GM18502 (cell line): ENCODE measurements around the gene SOX8.

ENCODE experiments used
- ATAC-seq: cut with Tn5 transposase; IDR thresholded peaks from one replicate; pipeline ENCODE4 v1.9.1; 2021; ENCODE audit warnings: mild to moderate bottlenecking; ENCODE audit not compliant: unreplicated experiment, poor library complexity

The SOX8 gene

DNA sequence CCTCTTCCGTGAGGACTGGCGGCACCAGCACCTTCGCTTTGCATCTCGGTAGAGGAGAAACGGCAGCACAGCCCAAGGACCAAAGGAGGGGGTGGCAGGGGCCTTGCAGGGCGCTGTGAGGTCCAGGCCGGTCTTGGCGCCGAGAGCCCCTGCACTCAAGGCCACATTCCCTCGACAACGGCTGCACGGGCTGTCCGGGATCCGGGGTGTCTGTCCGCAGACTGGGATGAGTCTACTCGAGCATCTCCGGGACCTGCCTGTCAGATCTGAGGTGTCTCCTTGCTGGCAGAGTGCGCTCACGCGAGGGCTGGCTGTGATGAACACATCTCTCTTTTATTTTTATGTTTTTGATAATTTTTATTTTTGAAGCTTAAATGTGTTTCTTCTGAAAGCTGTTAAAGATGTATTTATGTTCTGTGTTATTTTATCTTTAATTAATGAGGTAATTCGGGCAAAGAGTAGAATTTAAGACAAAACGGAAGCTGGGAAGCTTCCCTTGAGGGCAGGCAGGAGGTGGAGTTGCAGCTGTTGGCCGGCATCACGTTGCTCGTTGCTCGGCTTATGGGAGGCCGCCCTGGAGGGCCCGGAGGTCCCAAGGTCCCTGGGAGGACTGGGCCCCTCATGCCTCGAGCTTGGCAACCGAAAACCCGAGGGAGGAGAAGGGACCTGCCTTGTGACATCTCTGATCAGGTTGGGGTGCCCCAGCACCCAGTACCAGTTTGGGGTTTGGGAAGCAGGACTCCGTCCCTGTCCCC is 4.3 kb downstream of the SOX8 start:
- ATAC-seq = no peak

DNA sequence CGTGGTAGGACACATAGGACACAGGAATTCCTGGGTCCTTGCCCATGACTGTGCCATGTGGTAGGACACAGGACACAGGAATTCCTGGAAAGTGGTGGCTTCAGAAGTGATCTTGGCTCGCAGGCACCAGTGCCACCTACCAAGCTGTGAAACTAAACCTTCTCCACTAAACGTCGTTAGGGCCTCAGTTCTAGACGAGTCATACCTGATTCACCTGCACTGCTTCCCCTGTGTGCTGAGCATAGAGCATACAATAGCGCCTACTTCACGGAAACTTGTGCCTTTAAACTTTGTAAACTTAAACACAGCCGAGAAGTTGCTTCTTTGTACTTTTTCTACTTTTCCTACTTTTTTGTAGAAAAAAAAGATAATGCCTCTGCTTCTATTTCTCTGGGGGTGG is 4.8 kb downstream of the SOX8 start:
- ATAC-seq = no peak

DNA sequence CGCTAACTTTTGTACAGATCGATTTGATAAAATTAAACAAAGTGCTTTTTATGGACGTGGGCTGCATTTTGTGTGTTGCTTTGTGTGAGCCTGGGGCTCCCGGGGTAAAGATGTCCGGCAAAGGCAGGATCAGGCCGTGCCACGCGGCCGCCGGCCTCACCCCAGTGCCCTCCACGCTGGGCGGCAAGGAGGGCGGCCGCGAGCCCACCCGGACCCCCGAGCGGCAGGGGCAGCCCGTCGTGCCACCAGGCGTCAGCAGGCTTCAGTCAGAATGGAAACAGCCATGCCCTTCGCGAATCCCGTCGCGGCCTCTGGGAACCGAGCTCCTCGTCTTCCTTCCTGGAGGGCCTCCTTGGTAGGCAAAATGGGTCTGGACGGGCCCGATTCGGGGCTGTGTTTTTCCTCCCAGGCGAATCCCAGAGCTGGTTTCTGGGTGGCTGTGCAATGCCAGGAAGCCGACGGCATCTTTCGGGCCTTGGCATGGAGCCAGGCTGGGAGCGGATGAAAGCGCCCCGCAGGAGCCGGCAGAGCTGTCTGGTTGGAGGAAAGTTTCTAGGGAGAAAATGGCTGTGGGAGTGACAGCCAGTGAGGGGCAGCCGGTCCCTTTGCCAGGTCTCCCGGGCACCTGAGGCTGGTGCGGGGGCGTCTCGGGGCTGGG is 5.5 kb downstream of the SOX8 start:
- ATAC-seq = no peak

DNA sequence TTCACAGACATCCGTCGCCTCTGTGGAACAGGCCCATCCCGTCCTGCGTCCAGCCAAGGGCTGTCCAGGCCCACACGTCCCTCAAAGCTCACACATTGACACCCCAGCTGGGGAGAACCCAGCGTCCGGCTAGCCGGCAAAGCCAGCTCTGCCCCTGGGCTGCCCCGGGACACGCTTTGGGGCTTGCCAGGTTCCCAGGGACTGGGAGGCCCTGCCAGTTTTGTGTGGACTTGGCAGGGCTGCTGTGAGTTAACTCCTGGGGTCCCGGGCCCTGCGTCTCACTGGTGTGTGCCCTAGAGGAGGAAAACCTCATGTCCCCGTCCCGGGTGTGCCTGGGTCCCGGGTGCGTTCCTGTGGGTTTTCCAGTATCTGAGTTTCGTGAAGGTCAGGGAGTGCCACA is 6.3 kb downstream of the SOX8 start:
- ATAC-seq = no peak

DNA sequence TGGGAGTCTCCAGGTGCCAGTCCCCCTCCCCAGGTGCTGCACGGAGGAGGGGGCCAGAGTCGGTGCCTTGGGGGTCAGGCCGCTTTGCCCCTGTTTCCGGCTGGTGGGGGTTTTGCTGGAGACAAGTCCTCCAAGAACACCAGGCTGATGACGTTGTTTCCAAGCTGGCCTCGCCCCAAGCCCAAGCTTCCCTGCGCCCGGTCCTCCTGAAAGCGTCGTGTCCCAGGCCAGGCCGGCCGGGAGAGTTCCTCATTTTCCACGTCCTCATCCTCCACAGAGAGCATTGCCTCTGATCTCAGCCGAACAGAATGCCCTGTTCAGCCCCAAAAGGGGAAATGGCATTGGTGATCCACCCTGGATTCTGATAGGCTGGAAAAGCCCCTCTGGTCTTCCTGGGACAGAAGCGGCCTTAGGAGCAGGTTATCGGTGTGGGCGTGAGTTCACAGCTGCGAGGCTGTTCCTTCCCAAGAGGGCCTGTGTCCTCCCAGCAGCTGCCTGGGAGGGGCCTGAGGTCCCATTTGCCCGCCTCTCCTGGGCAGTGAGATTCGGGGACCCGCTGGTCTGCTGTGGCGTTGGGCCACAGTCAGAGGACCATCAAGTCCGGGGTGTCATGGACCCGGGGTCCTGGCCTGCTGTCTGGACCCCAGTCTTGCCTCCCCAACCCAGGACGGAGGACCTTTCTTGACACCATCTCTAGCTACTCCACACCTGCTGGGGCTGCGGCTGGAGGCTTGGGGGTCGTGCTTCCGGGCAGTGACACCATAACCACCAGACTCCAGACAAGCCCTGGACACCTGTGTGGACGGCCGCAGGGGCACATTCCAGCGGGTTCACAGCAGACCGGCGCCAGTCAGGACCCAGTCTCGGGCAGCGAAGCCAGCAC is 7.1 kb downstream of the SOX8 start:
- ATAC-seq = no peak

DNA sequence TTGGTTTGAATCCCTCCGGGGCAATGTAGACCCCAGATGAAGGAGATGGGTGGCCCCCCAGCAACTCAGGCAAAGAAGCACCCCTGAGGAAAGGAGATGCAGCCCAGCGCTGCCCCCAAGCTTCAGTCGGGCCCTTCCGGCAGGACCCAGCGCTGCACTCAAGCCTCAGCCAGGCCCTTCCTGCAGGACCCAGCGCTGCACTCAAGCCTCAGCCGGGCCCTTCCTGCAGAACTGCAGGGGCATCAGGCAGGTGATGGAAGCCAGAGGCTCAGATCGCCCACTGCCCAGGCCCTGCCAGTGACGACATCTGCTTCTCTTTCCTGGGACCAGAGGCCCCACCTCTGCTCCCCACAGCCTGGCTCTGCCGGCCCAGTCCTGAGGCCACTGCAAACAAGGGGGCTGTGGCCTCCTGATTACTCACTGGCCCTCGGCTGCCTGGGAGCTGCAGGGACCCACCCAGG is 7.8 kb downstream of the SOX8 start:
- no peak for ATAC-seq

DNA sequence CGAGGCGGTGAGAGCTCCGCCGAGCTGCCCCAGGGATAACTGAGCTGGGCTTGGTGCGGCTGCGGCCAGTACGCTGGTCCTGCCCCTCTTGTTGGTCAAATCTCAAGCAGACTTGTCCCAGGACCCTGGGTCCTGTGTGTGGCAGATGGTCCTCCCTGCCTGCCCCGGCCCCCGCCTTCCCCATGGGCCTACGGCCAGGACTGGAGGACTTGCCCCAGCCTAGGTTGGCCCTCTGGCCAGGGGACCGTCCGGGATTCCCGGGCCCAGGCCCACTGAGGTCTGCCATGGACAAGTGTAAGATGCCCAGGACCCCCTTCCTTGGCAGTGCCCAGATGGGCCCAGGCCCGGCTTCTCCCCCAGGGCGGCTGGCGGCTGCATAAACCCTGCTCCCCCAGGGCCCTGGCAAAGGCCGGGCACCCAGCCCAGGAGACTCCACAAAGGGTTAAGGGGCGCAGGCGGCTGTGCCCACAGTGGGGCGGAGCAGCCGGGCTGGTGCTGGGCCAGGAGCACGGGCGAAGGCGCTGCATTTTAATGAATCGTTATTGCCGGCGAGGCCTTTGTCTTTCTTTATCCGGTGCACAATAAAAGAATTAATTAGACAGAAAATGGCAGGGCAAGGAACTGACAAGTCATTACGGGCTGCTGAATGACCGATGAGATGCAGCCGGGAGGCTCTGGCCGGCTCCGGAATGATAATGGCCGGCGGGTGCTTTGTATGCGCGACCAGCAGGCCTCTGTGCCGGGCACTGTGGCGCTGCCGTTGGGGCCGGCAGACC is 9.1 kb downstream of the SOX8 start:
- ATAC-seq = no peak

DNA sequence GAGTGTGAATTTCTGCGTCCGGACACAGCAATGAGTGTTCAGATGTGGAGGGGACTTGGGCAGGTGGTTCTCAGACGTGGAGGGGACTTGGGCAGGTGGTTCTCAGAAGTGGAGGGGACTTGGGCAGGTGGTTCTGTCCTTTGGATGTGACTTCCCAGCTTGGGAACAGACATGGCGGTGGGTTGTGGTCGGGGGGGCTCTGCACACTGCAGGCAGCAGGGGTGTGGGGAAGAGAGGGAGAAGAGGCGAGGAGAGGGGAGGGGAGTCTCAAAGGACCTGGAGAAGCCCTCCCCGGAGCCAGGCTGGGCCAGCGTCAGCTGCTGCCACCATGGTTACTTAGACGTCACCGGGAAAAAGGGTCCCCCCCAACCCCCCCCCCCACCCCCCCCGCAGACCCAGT is 9.8 kb downstream of the SOX8 start:
- ATAC-seq = no peak

DNA sequence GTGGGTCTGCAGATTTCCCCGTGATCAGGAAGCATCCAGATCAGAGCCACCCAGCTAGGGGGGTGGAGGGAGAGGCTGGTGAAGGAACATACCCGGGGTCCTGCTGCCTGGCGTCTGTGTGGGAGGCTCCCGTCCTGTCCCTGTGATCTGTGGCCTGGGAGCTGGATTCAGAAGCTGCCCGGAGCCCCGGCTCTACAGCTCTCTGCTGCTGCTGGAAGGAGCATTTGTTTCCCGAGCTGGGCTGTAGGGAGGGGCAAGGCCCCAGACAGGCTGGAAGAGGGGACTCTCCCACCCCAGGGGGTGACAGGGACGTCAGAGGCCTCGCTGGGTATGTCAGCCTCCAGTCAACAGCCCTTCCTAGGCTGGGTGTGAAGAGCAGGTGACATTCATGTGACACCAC is 10.2 kb downstream of the SOX8 start:
- ATAC-seq = no peak

DNA sequence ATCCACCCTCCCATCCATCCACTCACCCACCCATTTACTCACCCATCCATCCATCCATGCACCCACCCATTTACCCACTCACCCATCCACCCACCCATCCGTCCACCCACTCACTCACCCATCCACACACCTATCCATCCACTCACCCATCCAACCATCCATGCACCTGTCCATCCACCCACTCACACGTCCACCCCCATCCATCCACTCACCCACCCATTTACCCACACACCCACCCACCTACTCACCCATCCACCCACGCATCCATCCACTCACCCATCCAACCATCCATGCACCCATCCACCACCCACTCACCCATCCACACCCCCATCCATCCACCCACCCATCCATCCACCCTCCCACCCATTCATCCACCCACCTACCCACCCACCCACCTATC is 12.2 kb downstream of the SOX8 start:
- ATAC-seq = no peak

DNA sequence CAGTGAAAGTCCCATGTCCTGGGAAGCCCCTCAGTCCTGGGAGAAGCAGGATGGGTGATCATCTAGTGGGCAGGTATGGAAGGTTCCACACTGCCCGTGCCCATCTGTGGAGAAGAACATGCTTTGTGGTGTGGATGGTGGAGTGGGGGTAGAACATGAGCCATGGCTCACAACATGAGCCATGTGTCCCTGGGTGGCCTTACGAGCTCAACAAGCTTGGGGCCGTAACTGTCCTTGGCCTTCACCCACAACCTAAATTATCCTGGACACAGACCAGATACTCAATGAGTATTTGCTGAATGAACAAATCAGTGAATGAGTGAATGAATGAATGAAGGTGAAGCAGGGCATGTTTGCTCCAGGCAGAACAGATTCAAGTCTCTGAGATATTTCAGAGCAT is 13.5 kb downstream of the SOX8 start:
- ATAC-seq = no peak

DNA sequence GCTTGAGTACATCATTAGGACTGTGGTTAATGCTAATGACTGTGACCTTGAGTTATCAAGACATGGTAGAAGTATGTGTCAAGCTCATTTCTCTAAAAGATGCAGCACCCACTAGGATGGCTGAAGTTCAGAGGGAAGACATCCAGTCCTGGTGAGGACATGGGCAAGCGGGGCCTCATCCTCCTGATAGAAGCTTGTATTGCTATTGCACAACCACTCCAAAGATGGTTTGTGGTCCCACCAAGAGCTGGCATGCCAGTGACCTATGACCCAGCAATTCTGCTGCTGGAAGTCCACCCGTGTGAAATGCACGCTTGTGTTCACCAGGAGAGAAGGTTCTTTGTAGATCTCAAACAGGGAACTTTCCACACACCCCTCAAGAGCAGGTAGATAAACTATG is 14.2 kb downstream of the SOX8 start:
- ATAC-seq = no peak

DNA sequence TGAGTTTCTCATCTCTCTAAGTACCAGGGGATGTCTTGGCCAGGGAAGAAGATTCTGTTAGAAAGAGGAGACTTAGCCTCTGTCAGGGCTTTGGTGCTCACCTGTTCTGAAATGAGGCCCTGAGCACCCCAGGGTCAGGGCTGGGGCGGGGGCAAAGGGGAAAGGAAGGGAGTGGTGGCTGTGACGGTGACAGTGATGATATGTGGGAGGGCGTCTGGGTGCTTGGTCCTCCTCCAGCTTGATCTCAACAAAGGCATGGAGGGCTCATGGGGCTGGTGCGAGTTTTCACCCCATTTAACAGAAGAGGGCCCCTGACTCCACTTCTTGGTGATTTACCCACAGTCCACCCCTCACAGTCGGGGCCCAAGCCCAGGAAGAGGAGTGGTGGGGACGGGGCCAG is 15.1 kb downstream of the SOX8 start:
- ATAC-seq = no peak

DNA sequence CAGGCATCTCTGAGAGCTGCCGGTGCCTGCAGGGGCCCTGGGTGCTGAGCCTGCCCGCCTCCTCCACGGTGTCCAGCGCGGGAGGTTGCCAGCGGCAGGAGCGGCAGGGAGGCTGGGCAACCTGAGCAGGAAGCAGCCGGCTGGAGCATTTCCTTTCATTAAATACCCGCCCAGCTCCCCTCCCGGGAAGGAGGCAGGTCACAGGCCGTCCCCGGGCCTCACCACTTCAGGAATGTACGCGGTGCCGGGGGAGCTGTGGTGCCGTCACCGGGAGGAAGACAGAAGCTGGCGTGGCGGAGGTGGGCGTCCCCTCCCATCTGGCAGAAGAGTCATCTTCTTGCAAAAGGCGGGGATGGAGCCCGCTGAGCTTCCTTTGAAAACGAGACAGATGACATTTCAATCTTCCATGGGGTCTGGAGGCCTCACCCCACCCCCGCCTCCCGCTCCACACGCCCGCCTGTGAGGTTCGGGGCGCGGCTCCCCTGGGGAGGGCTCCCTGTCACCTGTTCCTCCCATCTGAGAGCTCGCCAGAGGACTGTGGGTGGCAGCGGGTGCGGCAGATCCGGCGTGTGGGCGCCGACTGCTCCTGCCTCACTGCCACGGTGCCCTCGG is 16.0 kb downstream of the SOX8 start:
- no peak for ATAC-seq

DNA sequence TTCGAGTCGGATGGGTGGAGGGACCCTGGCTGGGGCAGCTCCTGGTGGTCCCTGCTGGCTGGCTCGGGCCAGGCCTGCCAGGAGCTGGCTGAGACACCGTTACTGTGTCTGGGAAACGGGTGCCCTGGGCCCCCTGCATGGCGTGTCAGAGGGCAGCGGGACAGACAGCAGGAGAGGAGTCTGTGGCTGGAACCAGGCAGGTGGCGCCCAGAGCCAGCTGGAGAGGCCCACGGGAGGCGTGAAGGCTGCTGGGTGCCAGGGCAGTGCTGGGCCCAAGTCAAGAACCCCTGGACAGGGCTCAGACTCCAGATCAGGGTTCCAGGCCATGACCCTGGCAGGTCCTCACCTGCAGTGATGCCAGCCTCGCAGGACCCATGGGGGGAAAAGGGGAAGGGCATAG is 16.6 kb downstream of the SOX8 start:
- ATAC-seq = no peak

DNA sequence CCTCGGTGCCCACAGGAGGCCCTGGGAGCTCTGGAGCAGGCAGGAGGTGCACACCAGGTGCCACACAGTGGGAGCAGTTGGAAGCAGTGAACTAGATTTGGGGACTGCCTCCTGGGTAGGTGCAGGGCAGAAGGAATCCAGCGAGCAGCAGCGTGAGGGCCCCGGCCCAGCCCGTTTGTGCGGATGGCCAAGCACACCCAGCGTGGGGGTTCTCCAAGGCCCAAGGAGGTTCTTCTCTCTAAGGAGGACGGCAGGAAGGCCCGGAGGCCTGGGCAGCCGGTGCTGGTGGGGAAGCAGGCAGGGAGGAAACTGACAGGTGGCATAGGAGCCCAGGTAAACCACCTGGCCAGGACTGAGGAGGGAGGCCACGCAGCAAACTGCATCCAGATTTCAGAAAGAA is 17.0 kb downstream of the SOX8 start:
- no peak for ATAC-seq

DNA sequence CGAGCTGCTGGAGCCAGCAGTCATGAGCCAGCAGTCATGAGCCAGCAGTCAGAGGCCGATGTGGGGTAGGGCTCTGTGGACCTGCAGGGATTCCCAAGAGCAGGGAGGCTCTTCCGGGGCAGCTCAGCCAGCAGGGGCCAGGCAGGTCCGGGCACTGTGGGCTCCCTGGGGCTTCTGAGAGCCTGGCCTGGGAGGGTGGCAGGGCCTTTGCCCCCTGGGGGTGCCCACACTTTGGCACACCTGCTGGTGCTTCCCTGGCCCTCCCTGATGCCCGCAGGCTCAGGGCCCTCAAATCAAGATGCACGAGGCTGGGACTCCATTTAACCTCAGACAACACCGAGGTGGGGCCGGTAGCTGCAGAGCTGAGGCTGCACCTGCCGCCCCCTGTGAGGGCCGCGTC is 18.1 kb downstream of the SOX8 start:
- no peak for ATAC-seq

DNA sequence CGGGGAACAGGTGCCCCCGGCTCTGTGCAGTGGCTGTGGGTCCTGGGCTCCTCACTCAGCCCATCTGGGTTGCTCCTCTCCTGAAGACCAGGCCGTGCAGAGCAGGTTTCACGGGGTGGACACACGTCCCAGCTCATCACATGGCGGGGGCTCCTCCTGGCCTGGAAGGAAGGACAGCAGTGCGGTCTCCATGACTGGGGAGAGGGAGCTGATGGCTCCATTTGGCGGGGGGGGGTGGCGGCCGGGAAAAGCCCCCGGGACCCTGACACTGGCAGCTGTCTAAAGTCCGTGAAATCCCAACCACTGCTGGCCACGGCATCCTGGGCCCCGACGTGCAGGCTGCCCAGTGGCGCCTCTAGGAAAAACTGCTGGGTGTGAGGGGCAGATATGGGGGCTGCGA is 19.0 kb downstream of the SOX8 start:
- no peak for ATAC-seq

DNA sequence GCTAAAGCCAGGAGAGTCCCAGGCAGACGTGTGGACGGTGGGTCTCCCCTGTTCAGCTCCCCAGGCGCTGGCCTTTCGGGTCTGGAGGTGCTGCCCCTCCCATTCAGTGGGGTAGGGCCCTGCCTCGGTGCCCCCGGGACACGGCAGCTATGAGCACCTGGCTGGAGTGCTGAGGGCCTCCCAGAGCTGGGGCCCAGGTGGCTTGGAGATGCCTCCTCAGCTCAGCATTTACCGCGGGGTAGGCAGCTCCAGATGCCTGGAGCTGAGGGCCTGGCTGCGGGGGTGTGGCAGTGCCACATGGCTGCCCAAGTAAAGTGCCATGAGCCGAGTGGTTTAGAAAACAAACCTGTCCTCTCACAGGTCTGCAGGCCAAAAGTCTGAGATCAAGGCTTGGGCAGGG is 19.5 kb downstream of the SOX8 start:
- ATAC-seq = no peak
